HG03135 (cell line): ENCODE results near the gene OGFRL1.
"Not testable (repeated sequence)": the region's sequence is repeated elsewhere in the genome, so short reads cannot be mapped to it uniquely, and the experiment has no call there.

ENCODE experiments used
- ATAC-seq: cut with Tn5 transposase; IDR thresholded peaks from one replicate; pipeline ENCODE4 v1.9.1; 2021; ENCODE audit warnings: mild to moderate bottlenecking, moderate library complexity; ENCODE audit not compliant: unreplicated experiment

Gene OGFRL1

GRCh38 chr6:71288228-71289038 lies at the start of gene OGFRL1:
OGFRL1 (plus strand) TSS chr6:71288811; CDS start chr6:71288937, 126 bp downstream.
- peak; percentile 86 for ATAC-seq

DNA sequence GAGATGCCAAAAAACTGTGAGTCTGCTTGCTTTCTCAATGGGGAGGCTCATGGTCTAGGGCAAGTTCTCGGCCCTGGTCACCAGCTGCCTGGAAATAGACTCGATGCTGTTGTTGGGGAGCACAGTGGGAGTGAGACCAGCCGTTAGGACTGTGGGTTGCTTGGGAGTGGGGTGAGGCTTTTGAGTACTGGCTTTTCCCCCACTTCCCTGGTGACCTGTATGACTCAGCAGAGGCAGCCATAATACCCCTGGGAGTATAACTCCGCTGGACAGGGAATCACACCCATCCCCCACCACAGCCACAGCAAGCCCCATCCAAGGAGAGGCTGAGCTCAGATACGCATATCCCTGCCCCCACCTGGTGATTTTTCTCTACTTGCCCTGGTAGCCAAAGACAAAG lies 48.9 kb upstream of the OGFRL1 start:
- no peak for ATAC-seq

- ATAC-seq: no peak
Observed at GRCh38 chr6:71245265-71246049, 43.2 kb upstream of the OGFRL1 start.

DNA sequence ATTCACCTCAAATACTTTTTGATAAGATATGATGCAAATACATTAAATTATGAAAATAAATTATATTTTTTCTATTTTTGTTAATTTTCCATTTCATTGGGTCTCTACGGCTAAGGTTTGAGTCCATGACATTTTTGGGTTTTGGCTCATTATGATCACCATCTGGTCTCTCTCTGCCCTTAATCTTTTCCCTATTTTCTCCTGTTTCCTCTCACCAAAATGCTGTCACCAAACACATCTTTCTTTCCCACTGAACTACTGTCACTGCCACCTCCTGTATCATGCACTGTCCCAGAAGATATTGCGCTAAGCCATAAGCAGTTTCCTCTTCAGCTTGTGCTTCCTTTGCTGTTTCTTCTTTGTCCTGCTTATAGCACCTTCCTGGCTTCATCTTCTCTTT lies 42.0 kb upstream of the OGFRL1 start:
- ATAC-seq: no peak

- ATAC-seq: peak; percentile 87
Observed at GRCh38 chr6:71248306-71248765, 40.3 kb upstream of the OGFRL1 start.

DNA sequence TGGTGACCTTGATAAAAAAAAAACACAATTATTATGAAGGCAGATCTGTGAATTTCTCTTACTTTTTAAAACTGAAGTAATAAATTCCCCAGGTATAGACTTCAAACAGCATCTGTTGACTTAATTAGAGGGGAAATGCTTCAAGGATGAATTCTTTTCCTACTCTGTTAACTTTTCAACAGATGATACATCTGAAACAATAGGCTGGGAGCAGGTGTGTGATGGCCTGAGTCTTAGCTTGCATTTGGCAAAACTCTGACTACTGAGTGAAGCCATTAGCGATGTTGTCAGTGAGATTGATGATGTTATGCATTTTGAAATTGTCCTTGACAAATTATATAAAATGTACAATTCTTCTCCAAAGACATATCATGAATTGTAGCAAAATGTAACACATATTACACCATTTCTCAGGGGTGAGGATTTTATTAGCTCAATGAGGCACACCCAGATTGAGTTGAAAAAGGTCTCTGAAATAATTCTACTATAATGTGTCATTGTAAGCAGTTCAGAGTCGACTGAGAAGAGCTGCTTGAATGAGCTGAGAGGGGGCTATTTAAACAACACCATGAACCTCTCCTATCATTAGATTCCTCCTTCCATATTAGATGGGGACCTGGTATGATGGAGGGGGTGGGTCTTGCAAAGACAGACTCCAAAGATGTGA lies 39.6 kb upstream of the OGFRL1 start:
- no peak for ATAC-seq

DNA sequence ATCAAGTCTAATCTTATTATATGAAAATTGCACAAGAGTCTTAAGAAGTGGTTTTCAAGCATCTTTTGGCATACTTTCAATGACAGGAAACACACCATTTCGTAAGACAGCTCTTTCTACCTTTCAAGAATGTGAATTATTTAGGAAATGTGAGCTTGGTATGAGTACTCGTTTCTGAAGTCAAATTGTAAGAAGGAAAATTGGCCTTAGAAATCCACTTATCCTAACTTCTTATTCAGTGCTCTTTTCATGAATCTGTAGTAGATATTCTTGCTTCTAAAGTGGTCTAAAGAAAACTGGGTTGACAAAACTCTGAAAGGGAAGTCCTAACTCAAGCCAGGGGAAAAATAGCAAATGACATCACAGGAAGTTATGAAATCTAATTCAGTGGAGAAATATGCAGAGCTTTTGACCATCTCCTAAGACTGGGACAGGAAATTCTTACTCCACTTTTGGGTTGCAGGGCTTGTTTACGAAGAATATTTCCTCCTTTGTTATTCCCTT lies 38.5 kb upstream of the OGFRL1 start:
- ATAC-seq: no peak

DNA sequence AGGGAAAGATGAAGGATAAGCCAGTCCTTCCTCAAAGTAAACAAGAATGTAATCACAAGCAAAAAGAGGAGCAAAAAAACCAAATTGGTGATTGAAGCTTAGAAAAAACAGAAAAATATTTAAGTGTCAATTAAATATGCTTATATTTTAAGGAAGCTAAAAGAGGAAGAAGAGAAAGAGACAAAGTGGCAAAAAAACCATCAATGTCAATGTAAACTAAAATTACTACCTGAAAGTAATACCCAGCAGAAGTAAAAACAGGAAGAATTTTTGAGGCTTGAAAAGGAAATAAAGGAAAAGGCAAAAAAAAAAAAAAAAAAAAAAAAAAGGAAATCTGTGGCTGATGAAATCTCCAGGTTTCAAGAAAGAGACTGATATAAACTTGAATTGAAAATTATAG lies 36.2 kb upstream of the OGFRL1 start:
- no peak for ATAC-seq

DNA sequence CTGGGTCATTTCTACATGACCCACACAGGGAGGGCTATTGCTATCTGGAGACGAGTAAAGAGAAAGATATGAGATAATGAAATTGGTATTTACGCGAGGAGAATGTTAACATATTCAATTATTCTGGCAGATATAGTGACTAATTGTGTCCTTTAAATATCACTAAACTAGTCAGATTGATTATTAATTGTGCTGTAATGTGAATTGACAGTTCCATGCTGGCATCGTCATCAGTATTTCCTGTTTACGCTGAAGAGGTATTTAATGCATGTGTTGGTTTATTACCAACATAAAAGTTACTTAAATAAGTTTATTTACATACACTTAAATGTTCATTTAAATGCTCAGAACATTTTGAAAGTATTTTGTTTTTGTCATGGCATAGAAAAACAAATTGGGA lies 35.7 kb upstream of the OGFRL1 start:
- ATAC-seq: no peak

GRCh38 chr6:71254323-71254722 lies 34.3 kb upstream of the OGFRL1 start:
- no peak for ATAC-seq

DNA sequence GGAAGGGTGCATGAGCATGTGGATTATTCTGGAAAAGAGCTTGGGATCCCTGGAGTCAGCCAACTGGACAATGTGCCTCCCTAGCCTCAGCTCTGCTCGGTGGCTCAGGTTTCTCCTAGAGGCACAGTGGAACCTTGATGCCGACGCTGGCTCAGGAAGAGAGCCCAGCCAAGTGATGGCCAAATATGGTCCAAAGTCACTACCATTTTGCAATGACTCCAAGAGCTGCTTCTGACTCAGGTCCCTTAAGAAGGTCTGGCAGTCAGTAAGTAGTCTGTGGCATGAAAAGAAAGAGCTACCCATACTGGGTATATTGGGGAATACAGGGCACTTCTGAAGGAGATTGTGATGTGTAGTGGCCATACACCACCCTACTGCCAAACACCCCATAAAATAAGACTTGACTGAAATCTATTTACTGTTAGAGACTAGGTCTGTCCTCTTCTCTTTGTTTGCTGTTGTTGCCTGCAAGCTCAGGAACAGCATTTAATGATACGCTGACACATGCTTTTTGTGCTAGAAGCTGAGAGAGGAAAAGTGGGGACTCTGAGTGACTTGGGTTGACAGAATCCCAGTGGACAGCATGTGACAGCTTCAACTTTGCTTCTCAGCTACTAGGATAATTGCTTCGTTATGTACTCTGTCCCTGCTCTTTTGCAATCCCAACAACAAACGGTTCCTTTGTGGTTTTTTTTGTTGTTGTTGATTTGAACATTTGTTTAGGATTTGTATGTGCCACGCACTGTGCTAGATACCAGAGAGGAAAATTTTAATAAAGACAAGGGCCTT lies 30.3 kb upstream of the OGFRL1 start:
- ATAC-seq: no peak

DNA sequence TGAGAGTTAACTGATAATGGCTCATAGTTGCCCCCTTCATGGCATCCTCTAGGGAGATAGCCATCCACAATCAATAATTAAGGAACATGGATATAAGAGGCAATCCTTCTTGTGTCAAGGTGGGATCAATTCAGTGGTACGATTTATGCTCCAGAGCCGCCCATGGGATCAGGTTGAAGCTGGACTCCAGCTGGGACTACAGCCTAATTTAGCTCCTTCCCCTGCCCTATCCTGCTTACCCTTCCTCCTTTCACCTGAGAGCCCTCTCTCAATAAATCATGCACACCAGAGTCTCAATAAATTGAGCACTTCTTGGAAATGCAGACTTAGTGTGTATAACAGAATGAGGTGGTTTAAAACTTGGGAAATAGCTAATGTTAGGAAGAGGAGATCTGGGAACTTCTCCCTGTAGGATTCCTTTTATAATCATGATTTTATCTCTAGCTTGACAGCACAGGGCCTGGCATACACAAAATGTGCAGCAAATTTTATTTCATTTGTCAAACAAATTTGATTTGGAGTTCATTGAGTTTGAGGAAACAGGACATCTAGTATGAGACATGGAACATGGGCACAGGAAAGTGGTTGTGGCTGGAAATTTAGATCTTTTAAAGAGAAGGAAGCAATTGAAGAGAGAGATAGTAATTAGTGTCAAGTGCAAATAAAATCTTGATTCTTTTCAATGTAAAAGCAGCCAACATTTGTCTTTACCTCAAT lies 28.6 kb upstream of the OGFRL1 start:
- ATAC-seq: no peak

- ATAC-seq: no peak
Observed at GRCh38 chr6:71262914-71263313, 25.7 kb upstream of the OGFRL1 start.

- ATAC-seq: not testable (repeated sequence)
Observed at GRCh38 chr6:71266392-71266791, 22.2 kb upstream of the OGFRL1 start.

DNA sequence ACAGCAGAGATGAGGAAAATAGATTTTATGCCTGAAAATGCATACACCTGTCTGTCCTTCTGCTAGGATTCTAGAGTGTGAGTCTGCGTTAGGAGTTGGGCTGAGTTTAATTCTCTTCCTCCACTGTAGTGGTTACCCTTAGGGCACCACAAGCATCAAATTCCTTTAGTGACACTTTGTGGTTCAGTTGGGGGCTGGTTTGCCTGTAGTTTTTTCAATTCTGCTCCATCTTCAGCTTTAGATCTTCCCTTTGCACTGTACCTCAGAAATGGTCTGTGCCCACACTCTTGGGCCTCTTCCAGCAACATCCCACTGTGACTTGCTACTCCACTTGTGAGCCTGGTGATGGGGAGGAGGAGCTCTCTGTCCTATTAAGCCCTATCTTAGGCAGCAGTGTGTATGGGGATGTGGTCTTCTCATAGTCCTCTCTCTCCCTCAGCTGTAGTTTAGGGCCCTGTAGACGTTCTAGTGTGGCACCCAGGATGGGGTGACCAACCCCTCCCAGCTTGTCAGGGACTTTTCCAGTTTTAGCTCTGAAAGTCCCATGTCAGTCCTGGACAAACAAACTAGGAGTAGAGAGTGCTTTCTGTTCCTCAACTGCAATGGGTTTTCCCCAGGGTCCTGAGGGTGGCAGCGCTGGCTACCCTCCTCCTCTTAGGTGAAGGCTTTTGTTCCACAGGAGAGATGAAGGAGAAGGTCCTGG lies 19.7 kb upstream of the OGFRL1 start:
- ATAC-seq: peak; percentile 69

GRCh38 chr6:71277926-71278600 lies 10.5 kb upstream of the OGFRL1 start:
- no peak for ATAC-seq

DNA sequence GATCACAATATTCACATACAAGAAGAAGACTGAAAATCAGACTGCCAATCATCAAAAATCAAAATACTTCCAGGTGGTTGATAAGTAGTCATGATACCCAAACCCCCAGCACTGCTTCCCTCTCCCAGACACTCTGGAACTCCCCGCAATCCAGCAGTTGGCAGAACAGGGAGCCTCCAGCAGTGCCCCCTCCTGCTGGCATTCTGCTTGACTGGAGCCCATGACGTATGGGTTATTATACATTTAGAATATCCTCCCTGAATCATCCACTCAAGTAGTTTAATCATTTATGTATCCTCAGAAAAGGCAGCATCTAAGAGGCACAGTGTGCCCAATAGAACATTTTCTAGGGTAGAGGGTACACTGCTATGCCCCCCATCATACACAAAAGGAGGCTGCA lies 9.3 kb upstream of the OGFRL1 start:
- ATAC-seq: no peak

- no peak for ATAC-seq
Observed at GRCh38 chr6:71279740-71280139, 8.9 kb upstream of the OGFRL1 start.

DNA sequence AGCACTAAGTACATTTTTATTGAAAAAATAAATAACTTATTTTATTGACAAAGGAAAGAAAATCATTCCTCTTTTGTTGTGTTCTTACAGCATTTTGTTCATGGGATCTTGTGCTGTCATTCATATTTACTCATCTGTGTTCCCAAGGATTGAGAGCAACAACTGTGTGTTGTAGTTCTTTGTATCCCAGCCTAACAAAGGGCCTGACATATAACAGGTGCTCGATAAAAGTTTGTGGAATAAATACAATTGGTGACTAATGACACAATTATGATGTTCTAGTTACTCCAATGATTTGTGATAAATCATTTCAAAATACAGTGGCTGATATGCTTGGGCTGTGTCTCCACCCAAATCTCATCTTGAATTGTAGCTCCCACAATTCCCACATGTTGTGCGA lies 7.9 kb upstream of the OGFRL1 start:
- ATAC-seq: no peak
